H9 (cell line): Measurements from ENCODE around the gene RRAGB. TPM values are rescaled to one million over a fixed set of nuclear protein-coding genes. Genes with fewer than 3 reads are reported as not detected.

Experiments used
- DNase-seq: peaks from one replicate; pipeline ENCODE4 v3.0.0-alpha.2; 2017
- H2AFZ ChIP-seq: one replicate; pipeline ENCODE4 v1.6.1; 2013; ENCODE audit warnings: mild to moderate bottlenecking, low read length, control low read depth, moderate library complexity
- H2AK5ac ChIP-seq: 2 replicates; pipeline ENCODE4 v1.6.1; 2013; ENCODE audit warnings: low read length, control low read depth, mixed read lengths; ENCODE audit not compliant: insufficient read length
- H2BK120ac ChIP-seq: one replicate; pipeline ENCODE4 v1.6.1; 2013; ENCODE audit warnings: low read depth, mild to moderate bottlenecking, low read length, control low read depth, inconsistent platforms; ENCODE audit not compliant: poor library complexity, severe bottlenecking
- H2BK12ac ChIP-seq: 2 replicates; pipeline ENCODE4 v1.6.1; 2013; ENCODE audit warnings: low read length, control low read depth, mixed read lengths, low read depth; ENCODE audit not compliant: insufficient read length
- H2BK15ac ChIP-seq: 2 replicates; pipeline ENCODE4 v1.6.1; 2013; ENCODE audit warnings: low read depth, low read length, control low read depth
- H2BK20ac ChIP-seq: one replicate; pipeline ENCODE4 v1.6.1; 2013; ENCODE audit warnings: low read depth, mild to moderate bottlenecking, low read length, control low read depth, inconsistent platforms; ENCODE audit not compliant: poor library complexity, severe bottlenecking
- H2BK5ac ChIP-seq: 2 replicates; pipeline ENCODE4 v1.6.1; 2013; ENCODE audit warnings: low read length, control low read depth, mixed read lengths; ENCODE audit not compliant: insufficient read length
- H3K14ac ChIP-seq: 2 replicates; pipeline ENCODE4 v1.6.1; 2013; ENCODE audit warnings: low read length, control low read depth; ENCODE audit not compliant: insufficient read depth
- H3K18ac ChIP-seq: 2 replicates; pipeline ENCODE4 v1.6.1; 2013; ENCODE audit warnings: low read depth, mild to moderate bottlenecking, mixed read lengths, low read length, control low read depth; ENCODE audit not compliant: insufficient read length
- H3K23ac ChIP-seq: 2 replicates; pipeline ENCODE4 v1.6.1; 2013; ENCODE audit warnings: low read length, control low read depth, mixed read lengths, low read depth; ENCODE audit not compliant: insufficient read length
- H3K23me2 ChIP-seq: 2 replicates; pipeline ENCODE4 v1.6.1; 2013; ENCODE audit warnings: low read depth, mild to moderate bottlenecking, mixed read lengths, low read length, control low read depth; ENCODE audit not compliant: insufficient read length, poor library complexity, severe bottlenecking
- H3K27ac ChIP-seq: 2 replicates; pipeline ENCODE4 v1.5.1; 2013; ENCODE audit warnings: low read length, control low read depth, mixed read lengths, low read depth; ENCODE audit not compliant: insufficient read length
- H3K27me3 ChIP-seq: 2 replicates; pipeline ENCODE4 v1.6.1; 2013; ENCODE audit warnings: low read length, control low read depth, inconsistent platforms; ENCODE audit not compliant: insufficient read depth
- H3K4ac ChIP-seq: 2 replicates; pipeline ENCODE4 v1.6.1; 2013; ENCODE audit warnings: low read depth, mild to moderate bottlenecking, control low read depth, inconsistent platforms, low read length, moderate library complexity
- H3K4me1 ChIP-seq: 2 replicates; pipeline ENCODE4 v1.6.1; 2013; ENCODE audit warnings: low read length, control low read depth, inconsistent platforms; ENCODE audit not compliant: insufficient read depth
- H3K4me2 ChIP-seq: 2 replicates; pipeline ENCODE4 v1.6.1; 2013; ENCODE audit warnings: low read length, control low read depth, mixed read lengths; ENCODE audit not compliant: insufficient read length, insufficient read depth
- H3K56ac ChIP-seq: 2 replicates; pipeline ENCODE4 v1.6.1; 2013; ENCODE audit warnings: low read depth, mild to moderate bottlenecking, mixed read lengths, low read length, control low read depth; ENCODE audit not compliant: insufficient read length
- H3K79me1 ChIP-seq: 2 replicates; pipeline ENCODE4 v1.6.1; 2013; ENCODE audit warnings: low read depth, mild to moderate bottlenecking, moderate library complexity, low read length, control low read depth, inconsistent platforms; ENCODE audit not compliant: insufficient read depth, poor library complexity, severe bottlenecking
- H3K79me2 ChIP-seq: 2 replicates; pipeline ENCODE4 v1.6.1; 2013; ENCODE audit warnings: low read length, control low read depth, inconsistent platforms; ENCODE audit not compliant: insufficient read depth
- H3K9ac ChIP-seq: 2 replicates; pipeline ENCODE4 v1.6.1; 2013; ENCODE audit warnings: low read length, control low read depth, mixed read lengths; ENCODE audit not compliant: insufficient read length; ENCODE audit errors: extremely low read depth
- H3K9me3 ChIP-seq: one replicate; pipeline ENCODE4 v1.6.1; 2013; ENCODE audit warnings: low read depth, low read length, inconsistent platforms; ENCODE audit not compliant: control insufficient read depth
- H3T11ph ChIP-seq: one replicate; pipeline ENCODE4 v1.6.1; 2013; ENCODE audit warnings: mild to moderate bottlenecking, low read length, control low read depth, inconsistent platforms
- H4K20me1 ChIP-seq: one replicate; pipeline ENCODE4 v1.6.1; 2013; ENCODE audit not compliant: control insufficient read depth, insufficient read length, insufficient read depth
- H4K5ac ChIP-seq: 2 replicates; pipeline ENCODE4 v1.6.1; 2013; ENCODE audit warnings: low read depth, mild to moderate bottlenecking, mixed read lengths, low read length, control low read depth; ENCODE audit not compliant: insufficient read length
- H4K8ac ChIP-seq: replicated peaks from 2 replicates; pipeline ENCODE4 v1.6.1; 2013; ENCODE audit warnings: low read length, control low read depth, mixed read lengths, low read depth; ENCODE audit not compliant: insufficient read length
- H4K91ac ChIP-seq: 2 replicates; pipeline ENCODE4 v1.6.1; 2013; ENCODE audit warnings: low read depth, mild to moderate bottlenecking, moderate library complexity, mixed read lengths, low read length, control low read depth; ENCODE audit not compliant: insufficient read length
- H3K27ac Mint-ChIP-seq, 3 experiments: 2 replicates in 2 of 3; 3 replicates in 1 of 3; pipeline ENCODE4 v1.8.0; 2020 to 2021; ENCODE audit warnings: mixed read lengths in 3 of 3, mild to moderate bottlenecking in 1 of 3, moderate library complexity in 1 of 3
- H3K27me3 Mint-ChIP-seq: 2 replicates; pipeline ENCODE4 v1.8.0; 2021; ENCODE audit warnings: low read depth, mild to moderate bottlenecking, moderate library complexity, mixed read lengths
- H3K36me3 Mint-ChIP-seq, 3 experiments: 2 replicates in 2 of 3; 3 replicates in 1 of 3; pipeline ENCODE4 v1.8.0; 2020 to 2021; ENCODE audit warnings: low read depth in 3 of 3, mixed read lengths in 3 of 3; ENCODE audit not compliant: insufficient read depth in 1 of 3
- H3K4me1 Mint-ChIP-seq, 2 experiments: 2 replicates each; pipeline ENCODE4 v1.8.0; 2020; ENCODE audit warnings: mixed read lengths in 2 of 2
- H3K4me3 Mint-ChIP-seq, 2 experiments: 2 replicates in 1 of 2; 3 replicates in 1 of 2; pipeline ENCODE4 v1.8.0; 2020 to 2021; ENCODE audit warnings: mild to moderate bottlenecking in 2 of 2, mixed read lengths in 2 of 2, moderate library complexity in 1 of 2
- H3K9me3 Mint-ChIP-seq, 2 experiments: 2 replicates in 1 of 2; 3 replicates in 1 of 2; pipeline ENCODE4 v1.8.0; 2020; ENCODE audit warnings: mild to moderate bottlenecking in 2 of 2, mixed read lengths in 2 of 2, moderate library complexity in 1 of 2
- total RNA-seq: library from RNA; stranded (reverse); gene quantifications from 2 replicates; pipeline ENCODE4 v1.2.1, GENCODE V29; 2021
- TF ChIP-seq, protein P1 (sequence below): fragments of 200-600 bp; sonication (generic); conservative IDR thresholded peaks from 3 replicates; pipeline ENCODE4 v1.8.0; 2021; ENCODE audit warnings: antibody characterized with exemption, mild to moderate bottlenecking

RRAGB gene
- total RNA-seq, 1 experiment from 2014 or later, result 10.3 TPM

DNA sequence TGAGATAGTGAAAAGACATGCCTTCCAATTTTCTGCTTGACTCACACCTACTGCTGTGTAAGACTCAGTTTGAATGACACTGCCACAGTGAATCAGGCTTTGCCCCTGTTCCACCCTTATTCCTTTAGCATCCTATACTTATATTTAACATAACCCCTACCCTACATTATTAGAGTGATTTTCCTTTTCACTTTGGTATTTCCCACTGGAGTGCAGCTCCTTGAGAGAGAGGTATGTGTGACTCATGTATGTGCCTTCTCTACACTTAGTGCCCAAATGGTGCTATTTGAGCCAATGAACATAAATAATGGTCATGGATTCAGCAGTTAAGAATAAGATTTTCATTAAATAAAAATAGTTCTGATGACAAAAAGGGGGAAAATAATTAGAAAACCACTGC lies 69.5 kb downstream of the RRAGB start:
- Histone ChIP-seq H3K79me2 (no peaks in the 10 kb centered on the region), H3K4me1 (no peaks in the 10 kb centered on the region), H3K4ac (no peak overlapping the region), H4K20me1 (no peaks in the 10 kb centered on the region), H3K18ac (no peak overlapping the region), H3K9me3 (peaks cover 22% of the 10 kb centered on the region), H2AK5ac (no peak overlapping the region), H2BK120ac (no peak overlapping the region), H2BK20ac (no peak overlapping the region), H2BK15ac (no peak overlapping the region), H3K4me2 (no peak overlapping the region), H3K14ac (no peak overlapping the region), H2BK5ac (no peak overlapping the region), H3K79me1 (no peaks in the 10 kb centered on the region), H3K27ac (no peak overlapping the region), H3K56ac (no peak overlapping the region), H3K23me2 (no peaks in the 10 kb centered on the region), H2AFZ (no peak overlapping the region), H4K91ac (no peak overlapping the region), H2BK12ac (no peak overlapping the region), H3K23ac (no peak overlapping the region), H4K8ac (no peak overlapping the region), H4K5ac (no peak overlapping the region), H3T11ph (no peak overlapping the region), H3K27me3 (no peaks in the 10 kb centered on the region; the same call in 1 of the 2 replicates), H3K9ac (no peak overlapping the region)
- TF ChIP-seq, protein P1, sequence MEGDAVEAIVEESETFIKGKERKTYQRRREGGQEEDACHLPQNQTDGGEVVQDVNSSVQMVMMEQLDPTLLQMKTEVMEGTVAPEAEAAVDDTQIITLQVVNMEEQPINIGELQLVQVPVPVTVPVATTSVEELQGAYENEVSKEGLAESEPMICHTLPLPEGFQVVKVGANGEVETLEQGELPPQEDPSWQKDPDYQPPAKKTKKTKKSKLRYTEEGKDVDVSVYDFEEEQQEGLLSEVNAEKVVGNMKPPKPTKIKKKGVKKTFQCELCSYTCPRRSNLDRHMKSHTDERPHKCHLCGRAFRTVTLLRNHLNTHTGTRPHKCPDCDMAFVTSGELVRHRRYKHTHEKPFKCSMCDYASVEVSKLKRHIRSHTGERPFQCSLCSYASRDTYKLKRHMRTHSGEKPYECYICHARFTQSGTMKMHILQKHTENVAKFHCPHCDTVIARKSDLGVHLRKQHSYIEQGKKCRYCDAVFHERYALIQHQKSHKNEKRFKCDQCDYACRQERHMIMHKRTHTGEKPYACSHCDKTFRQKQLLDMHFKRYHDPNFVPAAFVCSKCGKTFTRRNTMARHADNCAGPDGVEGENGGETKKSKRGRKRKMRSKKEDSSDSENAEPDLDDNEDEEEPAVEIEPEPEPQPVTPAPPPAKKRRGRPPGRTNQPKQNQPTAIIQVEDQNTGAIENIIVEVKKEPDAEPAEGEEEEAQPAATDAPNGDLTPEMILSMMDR, result no peak
- Mint-ChIP-seq H3K36me3 (peaks cover 0 to 2% (median 0%) of the 10 kb centered on the region in 3 experiments; a peak in 3 of 7 replicates), H3K4me1 (no peaks in the 10 kb centered on the region), H3K4me3 (no peak overlapping the region), H3K27me3 (no peaks in the 10 kb centered on the region), H3K9me3 (peaks cover 38 to 41% of the 10 kb centered on the region in 2 experiments), H3K27ac (no peak overlapping the region)
- no peak for DNase-seq
